K562 (cell line): ENCODE data around the gene GPR108. TPM values are rescaled to one million over a fixed set of nuclear protein-coding genes. Genes with fewer than 3 reads are reported as not detected.

Source experiments
- BRD4 ChIP-seq: fragments of 200-600 bp; sonication (generic); IDR thresholded peaks from 2 replicates; pipeline ENCODE4 v1.6.1; 2017; ENCODE audit warnings: inconsistent platforms
- CHD4 ChIP-seq: fragments of 200-600 bp; sonication (generic); IDR thresholded peaks from 3 replicates; pipeline ENCODE4 v1.6.1; 2012; ENCODE audit warnings: low read depth, mild to moderate bottlenecking, mixed read lengths, low read length, inconsistent platforms; ENCODE audit not compliant: insufficient read depth, insufficient replicate concordance, poor library complexity, severe bottlenecking
- FOXK1 ChIP-seq: sonication (generic); formaldehyde crosslinking; IDR thresholded peaks from 2 replicates; pipeline ENCODE4 v1.8.0; 2022; ENCODE audit warnings: missing genetic modification reagents, mild to moderate bottlenecking, borderline replicate concordance
- HDAC8 ChIP-seq: fragments of 450-650 bp; IDR thresholded peaks from 2 replicates; pipeline ENCODE4 v1.6.1; 2016; ENCODE audit warnings: mild to moderate bottlenecking, missing genetic modification characterization, moderate library complexity, missing compliant biosample characterization
- HLTF ChIP-seq: fragments of 450-650 bp; IDR thresholded peaks from 2 replicates; pipeline ENCODE4 v1.6.1; 2016
- HNRNPLL ChIP-seq: fragments of 200-400 bp; formaldehyde crosslinking; IDR thresholded peaks from 2 replicates; pipeline ENCODE4 v1.6.1; 2017; ENCODE audit warnings: low read length, low read depth, mild to moderate bottlenecking; ENCODE audit not compliant: poor library complexity, severe bottlenecking
- ILF3 ChIP-seq: fragments of 450-650 bp; IDR thresholded peaks from 2 replicates; pipeline ENCODE4 v1.6.1; 2018; ENCODE audit warnings: antibody characterized with exemption, mild to moderate bottlenecking, moderate library complexity, borderline replicate concordance
- IRF2 ChIP-seq: sonication (generic); formaldehyde crosslinking; IDR thresholded peaks from 2 replicates; pipeline ENCODE4 v1.8.1; 2022; ENCODE audit warnings: mild to moderate bottlenecking, missing genetic modification reagents
- NELFE ChIP-seq: IDR thresholded peaks from 2 replicates; pipeline ENCODE4 v1.6.1; 2011; ENCODE audit warnings: mild to moderate bottlenecking; ENCODE audit not compliant: insufficient read depth, insufficient read length
- POLR2AphosphoS2 ChIP-seq: IDR thresholded peaks from 2 replicates; pipeline ENCODE4 v1.6.1; 2012; ENCODE audit warnings: low read length, improper control_type of control experiment
- PTTG1 ChIP-seq: fragments of 450-650 bp; IDR thresholded peaks from 2 replicates; pipeline ENCODE4 v1.6.1; 2016; ENCODE audit warnings: low read depth, mild to moderate bottlenecking, missing genetic modification characterization, missing compliant biosample characterization
- SMAD1 ChIP-seq: fragments of 150-350 bp; IDR thresholded peaks from 2 replicates; pipeline ENCODE4 v1.6.1; 2014; ENCODE audit warnings: low read length, low read depth; ENCODE audit not compliant: partially characterized antibody
- ZNF23 ChIP-seq: fragments of 250-450 bp; sonication (Bioruptor Pico); IDR thresholded peaks from 2 replicates; pipeline ENCODE4 v1.4.0; 2020; ENCODE audit warnings: mild to moderate bottlenecking
- ZNF263 ChIP-seq: sonication (generic); formaldehyde crosslinking; IDR thresholded peaks from 2 replicates; pipeline ENCODE4 v1.8.0; 2022; ENCODE audit warnings: mild to moderate bottlenecking, missing genetic modification reagents, borderline replicate concordance
- ZNF280B ChIP-seq: fragments of 250-450 bp; sonication (Bioruptor Pico); IDR thresholded peaks from 2 replicates; pipeline ENCODE4 v1.5.1; 2021; ENCODE audit warnings: mild to moderate bottlenecking
- ZNF316 ChIP-seq: fragments of 450-650 bp; IDR thresholded peaks from 2 replicates; pipeline ENCODE4 v1.6.1; 2016
- ZNF395 ChIP-seq: fragments of 200-800 bp; sonication (Bioruptor generic); IDR thresholded peaks from 2 replicates; pipeline ENCODE4 v1.6.1; 2017; ENCODE audit warnings: missing genetic modification characterization, missing compliant biosample characterization
- polyA plus RNA-seq, 8 experiments: library from polyadenylated mRNA; depleted of rRNA in 4 of 8; stranded (reverse) in 5 of 8; unstranded in 3 of 8; fragments of >200 nt; fragmentation: Nextera tagmentation in 2 of 8; fragmentation: Illumina TruSeq in 1 of 8; extraction: Ambion mirVana in 2 of 8; extraction: Trizol in 1 of 8; gene quantifications; 2 replicates each; pipeline versions ENCODE4 v1.2.1 to v1.2.3, GENCODE V29; 2011 to 2014; ENCODE audit warnings: inconsistent platforms in 1 of 8, missing spikeins in 1 of 8
- total RNA-seq, 7 experiments: library from RNA; depleted of rRNA in 6 of 7; stranded (reverse); fragments of >200 nt in 6 of 7; fragmentation: Illumina TruSeq in 2 of 7; extraction: Trizol in 2 of 7; gene quantifications; 2 replicates each; pipeline versions ENCODE4 v1.2.1 to v1.2.3, GENCODE V29; 2011 to 2021; ENCODE audit warnings: low replicate concordance in 1 of 7
- TF ChIP-seq, protein P1 (sequence below): fragments of 200-800 bp; sonication (Bioruptor generic); IDR thresholded peaks from 2 replicates; pipeline ENCODE4 v1.6.1; 2016; ENCODE audit warnings: missing genetic modification characterization, missing compliant biosample characterization
- TF ChIP-seq, protein P2 (sequence below): sonication (generic); formaldehyde crosslinking; IDR thresholded peaks from 2 replicates; pipeline ENCODE4 v1.8.0; 2022; ENCODE audit warnings: mild to moderate bottlenecking, missing genetic modification reagents

The GPR108 gene
- total and polyA plus RNA-seq, 9 of the 15 experiments (the other 6 are each of a cell fraction or from before 2014, with no cell fraction given) = 2.4 to 33.2 (median 24.4) TPM

GRCh38 chr19:6772028-6772865 lies 34.9 kb upstream of the GPR108 start, which contains the start of gene VAV1 (continued):
- TF ChIP-seq, protein P1, sequence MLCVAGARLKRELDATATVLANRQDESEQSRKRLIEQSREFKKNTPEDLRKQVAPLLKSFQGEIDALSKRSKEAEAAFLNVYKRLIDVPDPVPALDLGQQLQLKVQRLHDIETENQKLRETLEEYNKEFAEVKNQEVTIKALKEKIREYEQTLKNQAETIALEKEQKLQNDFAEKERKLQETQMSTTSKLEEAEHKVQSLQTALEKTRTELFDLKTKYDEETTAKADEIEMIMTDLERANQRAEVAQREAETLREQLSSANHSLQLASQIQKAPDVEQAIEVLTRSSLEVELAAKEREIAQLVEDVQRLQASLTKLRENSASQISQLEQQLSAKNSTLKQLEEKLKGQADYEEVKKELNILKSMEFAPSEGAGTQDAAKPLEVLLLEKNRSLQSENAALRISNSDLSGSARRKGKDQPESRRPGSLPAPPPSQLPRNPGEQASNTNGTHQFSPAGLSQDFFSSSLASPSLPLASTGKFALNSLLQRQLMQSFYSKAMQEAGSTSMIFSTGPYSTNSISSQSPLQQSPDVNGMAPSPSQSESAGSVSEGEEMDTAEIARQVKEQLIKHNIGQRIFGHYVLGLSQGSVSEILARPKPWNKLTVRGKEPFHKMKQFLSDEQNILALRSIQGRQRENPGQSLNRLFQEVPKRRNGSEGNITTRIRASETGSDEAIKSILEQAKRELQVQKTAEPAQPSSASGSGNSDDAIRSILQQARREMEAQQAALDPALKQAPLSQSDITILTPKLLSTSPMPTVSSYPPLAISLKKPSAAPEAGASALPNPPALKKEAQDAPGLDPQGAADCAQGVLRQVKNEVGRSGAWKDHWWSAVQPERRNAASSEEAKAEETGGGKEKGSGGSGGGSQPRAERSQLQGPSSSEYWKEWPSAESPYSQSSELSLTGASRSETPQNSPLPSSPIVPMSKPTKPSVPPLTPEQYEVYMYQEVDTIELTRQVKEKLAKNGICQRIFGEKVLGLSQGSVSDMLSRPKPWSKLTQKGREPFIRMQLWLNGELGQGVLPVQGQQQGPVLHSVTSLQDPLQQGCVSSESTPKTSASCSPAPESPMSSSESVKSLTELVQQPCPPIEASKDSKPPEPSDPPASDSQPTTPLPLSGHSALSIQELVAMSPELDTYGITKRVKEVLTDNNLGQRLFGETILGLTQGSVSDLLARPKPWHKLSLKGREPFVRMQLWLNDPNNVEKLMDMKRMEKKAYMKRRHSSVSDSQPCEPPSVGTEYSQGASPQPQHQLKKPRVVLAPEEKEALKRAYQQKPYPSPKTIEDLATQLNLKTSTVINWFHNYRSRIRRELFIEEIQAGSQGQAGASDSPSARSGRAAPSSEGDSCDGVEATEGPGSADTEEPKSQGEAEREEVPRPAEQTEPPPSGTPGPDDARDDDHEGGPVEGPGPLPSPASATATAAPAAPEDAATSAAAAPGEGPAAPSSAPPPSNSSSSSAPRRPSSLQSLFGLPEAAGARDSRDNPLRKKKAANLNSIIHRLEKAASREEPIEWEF (CRISPR knock-in tag) = no peak
- TF ChIP-seq HDAC8 (no peak), ZNF263 (CRISPR knock-in tag) (peak; percentile 98), ILF3 (no peak), FOXK1 (CRISPR knock-in tag) (no peak), CHD4 (peak; percentile 81), IRF2 (CRISPR knock-in tag) (no peak), NELFE (no peak), BRD4 (no peak), ZNF280B (CRISPR knock-in tag) (no peak), HNRNPLL (no peak), POLR2AphosphoS2 (no peak), SMAD1 (no peak), HLTF (0 out of 2 replicates have a peak, but pooled peaks have one; percentile 22), ZNF395 (CRISPR knock-in tag) (no peak), PTTG1 (no peak), ZNF23 (CRISPR knock-in tag) (no peak), ZNF316 (no peak)
- TF ChIP-seq, protein P2, sequence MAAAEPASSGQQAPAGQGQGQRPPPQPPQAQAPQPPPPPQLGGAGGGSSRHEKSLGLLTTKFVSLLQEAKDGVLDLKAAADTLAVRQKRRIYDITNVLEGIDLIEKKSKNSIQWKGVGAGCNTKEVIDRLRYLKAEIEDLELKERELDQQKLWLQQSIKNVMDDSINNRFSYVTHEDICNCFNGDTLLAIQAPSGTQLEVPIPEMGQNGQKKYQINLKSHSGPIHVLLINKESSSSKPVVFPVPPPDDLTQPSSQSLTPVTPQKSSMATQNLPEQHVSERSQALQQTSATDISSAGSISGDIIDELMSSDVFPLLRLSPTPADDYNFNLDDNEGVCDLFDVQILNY (CRISPR knock-in tag) = no peak
